GM12878 (cell line): ENCODE results near the gene ESRRB. TPM values are rescaled to one million over a fixed set of nuclear protein-coding genes. Genes with fewer than 3 reads are reported as not detected.

Experiments
- ATAC-seq: fragments of 200-7000 bp; cut with Tn5 transposase; 3 replicates; pipeline ENCODE4 v1.9.1; 2020; ENCODE audit warnings: mild to moderate bottlenecking, moderate library complexity
- BruUV-seq: library from RNA; stranded (reverse); fragments of 400-500 nt; replicated peaks from 2 replicates; lab custom pipeline; 2021; lab: Mats Ljungman, UMichigan
- CTCF ChIA-PET: fragments of 300-600 bp; sonication (Branson Sonifier 250); formaldehyde crosslinking; extraction: SDS; loops from one replicate; lab custom pipeline; 2021; ENCODE audit warnings: inconsistent platforms; lab: Yijun Ruan, JAX
- POLR2A ChIA-PET: fragments of 350-600 bp; formaldehyde crosslinking; extraction: SDS; loops from one replicate; lab custom pipeline; 2021; ENCODE audit warnings: inconsistent platforms; lab: Charles Lee
- RAD21 ChIA-PET: fragments of 300-600 bp; sonication (Branson Sonifier 250); formaldehyde crosslinking; loops from one replicate; lab custom pipeline; 2023; ENCODE audit warnings: antibody characterized with exemption; ENCODE audit not compliant: unreplicated experiment; lab: Charles Lee
- SMC1A ChIA-PET: fragments of 300-600 bp; sonication (Branson Sonifier 250); formaldehyde crosslinking; loops from one replicate; lab custom pipeline; 2023; ENCODE audit not compliant: unreplicated experiment, uncharacterized antibody; lab: Charles Lee
- DNase-seq: peaks from one replicate; pipeline ENCODE4 v3.0.0-alpha.2; 2011; ENCODE audit warnings: low read depth, low spot score
- FAIRE-seq: peaks from 3 replicates; lab custom pipeline; 2011; peaks lifted over from hg19 to GRCh38; lab: Jason Lieb, UNC
- H2AFZ ChIP-seq: 2 replicates; pipeline ENCODE4 v1.6.0; 2011; ENCODE audit warnings: low read depth, low read length, control low read depth; ENCODE audit not compliant: control insufficient read depth
- H3K27ac ChIP-seq: 2 replicates; pipeline ENCODE4 v1.5.1; 2011; ENCODE audit warnings: control low read depth; ENCODE audit not compliant: control insufficient read depth, insufficient read depth
- H3K27me3 ChIP-seq, 2 experiments: replicated peaks in 1 of 2; 2 replicates each; pipeline versions ENCODE4 v1.6.0 to v1.6.1; 2011; ENCODE audit warnings: low read length in 1 of 2; ENCODE audit not compliant: control insufficient read depth in 2 of 2, insufficient read depth in 2 of 2
- H3K36me3 ChIP-seq, 2 experiments: 2 replicates each; pipeline ENCODE4 v1.5.1; 2011; ENCODE audit warnings: low read length in 1 of 2; ENCODE audit not compliant: control insufficient read depth in 2 of 2, insufficient read depth in 2 of 2
- H3K4me1 ChIP-seq: 2 replicates; pipeline ENCODE4 v1.6.1; 2011; ENCODE audit warnings: mild to moderate bottlenecking, low read length, moderate library complexity, mixed read lengths; ENCODE audit not compliant: control insufficient read depth, insufficient read depth
- H3K4me2 ChIP-seq: 2 replicates; pipeline ENCODE4 v1.6.0; 2011; ENCODE audit warnings: control low read depth; ENCODE audit not compliant: control insufficient read depth, insufficient read depth
- H3K4me3 ChIP-seq: fragments of 200-600 bp; sonication (generic); 2 replicates; pipeline ENCODE4 v1.5.1; 2016
- H3K79me2 ChIP-seq: 2 replicates; pipeline ENCODE4 v1.6.0; 2011; ENCODE audit warnings: low read length; ENCODE audit not compliant: control insufficient read depth, insufficient read depth
- H3K9ac ChIP-seq: 2 replicates; pipeline ENCODE4 v1.8.0; 2011; ENCODE audit warnings: low read length, control low read depth, mixed read lengths; ENCODE audit not compliant: control insufficient read depth, insufficient read depth
- H3K9me3 ChIP-seq: replicated peaks from 3 replicates; pipeline ENCODE4 v1.5.1; 2011; ENCODE audit warnings: mild to moderate bottlenecking, low read length; ENCODE audit not compliant: control insufficient read depth, insufficient read depth
- H4K20me1 ChIP-seq: 2 replicates; pipeline ENCODE4 v1.6.0; 2011; ENCODE audit not compliant: control insufficient read depth, insufficient read depth
- CBX5 ChIP-seq: sonication (generic); IDR thresholded peaks from 2 replicates; pipeline ENCODE4 v1.6.1; 2016; ENCODE audit warnings: low read depth, moderate library complexity, mild to moderate bottlenecking, inconsistent platforms
- IRF4 ChIP-seq: IDR thresholded peaks from 2 replicates; pipeline ENCODE4 v1.6.1; 2011; ENCODE audit warnings: low read depth, low read length
- RB1 ChIP-seq: fragments of 450-650 bp; formaldehyde crosslinking; IDR thresholded peaks from 2 replicates; pipeline ENCODE4 v1.6.1; 2017; ENCODE audit warnings: mild to moderate bottlenecking, borderline replicate concordance
- SMARCA5 ChIP-seq: fragments of 450-650 bp; IDR thresholded peaks from 2 replicates; pipeline ENCODE4 v1.6.1; 2017; ENCODE audit warnings: mild to moderate bottlenecking
- WGBS: methylation state at CpG from one replicate; pipeline ENCODE4 v1.1.6; 2016; ENCODE audit warnings: low lambda C conversion rate; ENCODE audit not compliant: insufficient replicate concordance, insufficient coverage; ENCODE audit errors: missing lambda C conversion rate; 5-methylcytosine and 5-hydroxymethylcytosine counted together
- in situ Hi-C: fragments of 300-500 bp; cut with MboI; formaldehyde crosslinking; loops from 9 replicates; pipeline ENCODE4 v1.14.3; 2018; ENCODE audit warnings: mixed read lengths
- intact Hi-C: fragments of 100-400 bp; cut with micrococcal nuclease; formaldehyde crosslinking; loops from one replicate; pipeline ENCODE4 v1.14.2; 2022; ENCODE audit not compliant: unreplicated experiment
- polyA plus RNA-seq, 11 experiments: library from polyadenylated mRNA; depleted of rRNA in 4 of 11; unstranded in 6 of 11; stranded (reverse) in 5 of 11; fragments of >200 nt; fragmentation: Nextera tagmentation in 4 of 11; fragmentation: Illumina TruSeq in 1 of 11; extraction: Ambion mirVana in 4 of 11; extraction: Trizol in 1 of 11; gene quantifications; 1 replicate in 1 of 11; 2 replicates in 10 of 11; pipeline versions ENCODE4 v1.2.1 to v1.2.3, GENCODE V29; 2011 to 2016; ENCODE audit warnings: inconsistent platforms in 2 of 11, missing spikeins in 2 of 11, low read depth in 1 of 11
- total RNA-seq, 4 experiments: library from RNA; depleted of rRNA in 3 of 4; stranded (reverse); fragments of >200 nt in 3 of 4; fragmentation: Illumina TruSeq in 1 of 4; extraction: Trizol in 1 of 4; gene quantifications; 2 replicates each; pipeline versions ENCODE4 v1.2.1 to v1.2.3, GENCODE V29; 2013 to 2021
- TF ChIP-seq, protein P1 (sequence below): IDR thresholded peaks from 2 replicates; pipeline ENCODE4 v1.6.1; 2012; ENCODE audit warnings: improper control_type of control experiment, low read depth, low read length; ENCODE audit not compliant: insufficient replicate concordance

ESRRB gene
- total and polyA plus RNA-seq, 10 of the 15 experiments (the other 5 are each of a cell fraction or from before 2014, with no cell fraction given), result 0.03 to 0.73 (median 0.11) TPM; not detected in 6

DNA sequence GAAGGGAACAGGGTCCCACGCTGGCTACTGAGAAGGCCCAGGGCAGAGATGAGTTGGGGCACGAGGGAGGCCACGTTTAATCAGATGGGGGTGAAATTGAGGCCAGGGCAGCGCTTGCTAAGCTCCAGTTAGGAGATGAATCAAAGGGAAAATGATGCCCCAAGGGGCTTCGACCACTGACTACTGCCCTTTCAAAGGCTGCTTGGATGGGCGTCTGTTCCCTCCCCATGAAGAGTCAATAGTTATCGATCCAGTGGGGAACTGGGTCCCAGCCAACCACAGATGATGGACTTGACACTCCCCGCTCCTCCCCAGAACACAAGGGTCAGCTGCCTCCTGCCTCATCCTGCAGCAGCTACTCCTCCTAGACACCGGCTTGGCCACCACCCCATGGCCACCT is 55.6 kb downstream of the ESRRB start:
- Histone ChIP-seq H3K4me3 (no peak overlapping the region), H4K20me1 (no peaks in the 10 kb centered on the region), H3K9ac (no peak overlapping the region), H3K79me2 (no peaks in the 10 kb centered on the region), H3K4me2 (no peak overlapping the region), H3K36me3 (no peaks in the 10 kb centered on the region), H3K4me1 (no peaks in the 10 kb centered on the region), H2AFZ (no peak overlapping the region), H3K9me3 (no peaks in the 10 kb centered on the region), H3K27ac (no peak overlapping the region), H3K27me3 (peaks cover 0 to 5% of the 10 kb centered on the region in 2 experiments; a peak in 3 of 4 replicates)
- DNase-seq, result no peak
- TF ChIP-seq, protein P1, sequence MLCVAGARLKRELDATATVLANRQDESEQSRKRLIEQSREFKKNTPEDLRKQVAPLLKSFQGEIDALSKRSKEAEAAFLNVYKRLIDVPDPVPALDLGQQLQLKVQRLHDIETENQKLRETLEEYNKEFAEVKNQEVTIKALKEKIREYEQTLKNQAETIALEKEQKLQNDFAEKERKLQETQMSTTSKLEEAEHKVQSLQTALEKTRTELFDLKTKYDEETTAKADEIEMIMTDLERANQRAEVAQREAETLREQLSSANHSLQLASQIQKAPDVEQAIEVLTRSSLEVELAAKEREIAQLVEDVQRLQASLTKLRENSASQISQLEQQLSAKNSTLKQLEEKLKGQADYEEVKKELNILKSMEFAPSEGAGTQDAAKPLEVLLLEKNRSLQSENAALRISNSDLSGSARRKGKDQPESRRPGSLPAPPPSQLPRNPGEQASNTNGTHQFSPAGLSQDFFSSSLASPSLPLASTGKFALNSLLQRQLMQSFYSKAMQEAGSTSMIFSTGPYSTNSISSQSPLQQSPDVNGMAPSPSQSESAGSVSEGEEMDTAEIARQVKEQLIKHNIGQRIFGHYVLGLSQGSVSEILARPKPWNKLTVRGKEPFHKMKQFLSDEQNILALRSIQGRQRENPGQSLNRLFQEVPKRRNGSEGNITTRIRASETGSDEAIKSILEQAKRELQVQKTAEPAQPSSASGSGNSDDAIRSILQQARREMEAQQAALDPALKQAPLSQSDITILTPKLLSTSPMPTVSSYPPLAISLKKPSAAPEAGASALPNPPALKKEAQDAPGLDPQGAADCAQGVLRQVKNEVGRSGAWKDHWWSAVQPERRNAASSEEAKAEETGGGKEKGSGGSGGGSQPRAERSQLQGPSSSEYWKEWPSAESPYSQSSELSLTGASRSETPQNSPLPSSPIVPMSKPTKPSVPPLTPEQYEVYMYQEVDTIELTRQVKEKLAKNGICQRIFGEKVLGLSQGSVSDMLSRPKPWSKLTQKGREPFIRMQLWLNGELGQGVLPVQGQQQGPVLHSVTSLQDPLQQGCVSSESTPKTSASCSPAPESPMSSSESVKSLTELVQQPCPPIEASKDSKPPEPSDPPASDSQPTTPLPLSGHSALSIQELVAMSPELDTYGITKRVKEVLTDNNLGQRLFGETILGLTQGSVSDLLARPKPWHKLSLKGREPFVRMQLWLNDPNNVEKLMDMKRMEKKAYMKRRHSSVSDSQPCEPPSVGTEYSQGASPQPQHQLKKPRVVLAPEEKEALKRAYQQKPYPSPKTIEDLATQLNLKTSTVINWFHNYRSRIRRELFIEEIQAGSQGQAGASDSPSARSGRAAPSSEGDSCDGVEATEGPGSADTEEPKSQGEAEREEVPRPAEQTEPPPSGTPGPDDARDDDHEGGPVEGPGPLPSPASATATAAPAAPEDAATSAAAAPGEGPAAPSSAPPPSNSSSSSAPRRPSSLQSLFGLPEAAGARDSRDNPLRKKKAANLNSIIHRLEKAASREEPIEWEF, result no peak
- TF ChIP-seq SMARCA5 (no peak), CBX5 (no peak), RB1 (no peak), IRF4 (no peak)
- ChIA-PET CTCF (interaction anchor here (0.9 kb wide), 1 partner anchor 201 kb away, joined by 6 read pairs; no protein-coding TSS in a partner anchor), POLR2A (no interaction called here), SMC1A (no interaction called here), RAD21 (no interaction called here)
- no peak for ATAC-seq
- FAIRE-seq, result no peak
- BruUV-seq, result no TSS peak
- in situ Hi-C loops (no loop called here), intact Hi-C loops (no loop called here)
- WGBS, result 14% methylated on average over 9 of the region's 9 CpGs
